NCI-H1048 (cell line): ENCODE measurements around the gene ANKRD55.
"Not testable (repeated sequence)": the region's sequence is repeated elsewhere in the genome, so short reads cannot be mapped to it uniquely, and the experiment has no call there.

Source experiments
- DNase-seq: peaks from one replicate; lab custom pipeline; 2025; lab: John Stamatoyannopoulos, UW

Gene ANKRD55

GRCh38 chr5:56253126-56253525 is 20.0 kb upstream of the ANKRD55 start:
- DNase-seq: no peak

DNA sequence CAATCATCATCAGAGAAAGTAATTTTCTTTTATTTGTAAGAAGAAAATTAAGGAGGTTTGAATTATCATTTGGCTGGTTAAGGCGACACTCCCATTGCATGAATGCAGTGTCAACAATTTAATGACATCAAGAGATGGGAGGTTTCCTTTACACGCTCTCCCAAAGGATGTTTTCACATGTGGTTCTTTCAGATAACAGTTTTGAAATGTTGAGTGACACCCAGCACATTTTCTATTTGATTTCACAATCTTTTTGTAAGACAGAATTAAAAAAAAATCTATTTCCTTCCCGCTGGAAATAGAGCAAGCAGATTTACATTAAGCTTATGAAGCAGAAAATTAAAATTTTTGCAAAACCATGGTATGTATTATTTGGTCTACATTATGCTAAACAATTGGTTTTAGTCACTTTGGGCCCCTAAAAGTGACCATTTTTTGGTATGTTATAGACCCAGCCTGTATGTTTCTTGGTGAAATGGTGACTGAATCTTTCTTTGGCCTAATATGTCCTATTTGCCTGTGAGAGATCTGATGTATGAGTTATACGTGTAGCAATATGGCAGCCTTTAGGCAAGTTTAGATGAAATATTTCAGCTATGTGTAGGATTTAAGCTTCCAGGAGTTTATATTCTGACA is 18.9 kb upstream of the ANKRD55 start:
- DNase-seq: no peak

DNA sequence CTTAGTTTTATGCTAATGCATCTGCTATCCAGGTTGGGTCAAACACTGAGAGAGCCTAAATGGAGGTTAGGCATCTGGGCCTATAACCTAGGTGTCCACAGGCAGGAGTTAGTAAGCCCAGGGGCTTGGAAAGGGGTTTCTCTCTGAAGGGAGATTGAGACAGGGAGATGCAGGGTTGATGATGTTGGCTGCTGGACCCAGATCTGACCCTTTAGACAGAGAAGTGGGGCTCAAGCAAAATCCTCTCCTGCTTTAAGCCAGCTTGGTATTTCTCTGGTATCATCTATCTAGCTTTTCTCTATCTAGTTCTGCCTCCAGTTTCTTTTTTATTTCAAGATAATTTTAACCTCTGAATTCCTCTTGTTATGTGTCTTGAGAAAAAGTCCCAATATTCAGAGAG is 18.3 kb upstream of the ANKRD55 start:
- no peak for DNase-seq

- no peak for DNase-seq
Measured at GRCh38 chr5:56250011-56250410, 16.9 kb upstream of the ANKRD55 start.

DNA sequence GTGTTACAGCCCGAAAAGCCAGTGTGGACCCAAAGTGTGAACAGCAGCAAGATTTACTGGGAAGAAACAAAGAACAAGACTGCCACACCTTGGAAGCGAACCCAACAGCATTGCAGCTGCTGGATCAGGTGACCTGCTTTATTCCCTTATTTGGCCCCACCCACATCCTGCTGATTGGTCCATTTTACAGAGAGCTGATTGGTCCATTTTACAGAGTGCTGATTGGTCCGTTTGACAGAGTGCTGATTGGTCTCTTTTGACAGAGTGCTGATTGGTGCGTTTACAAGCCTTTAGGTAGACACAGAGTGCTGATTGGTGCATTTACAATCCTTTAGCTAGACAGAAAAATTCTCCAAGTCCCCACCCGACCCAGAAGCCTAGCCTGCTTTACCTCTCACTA is 16.0 kb upstream of the ANKRD55 start:
- DNase-seq: not testable (repeated sequence)

DNA sequence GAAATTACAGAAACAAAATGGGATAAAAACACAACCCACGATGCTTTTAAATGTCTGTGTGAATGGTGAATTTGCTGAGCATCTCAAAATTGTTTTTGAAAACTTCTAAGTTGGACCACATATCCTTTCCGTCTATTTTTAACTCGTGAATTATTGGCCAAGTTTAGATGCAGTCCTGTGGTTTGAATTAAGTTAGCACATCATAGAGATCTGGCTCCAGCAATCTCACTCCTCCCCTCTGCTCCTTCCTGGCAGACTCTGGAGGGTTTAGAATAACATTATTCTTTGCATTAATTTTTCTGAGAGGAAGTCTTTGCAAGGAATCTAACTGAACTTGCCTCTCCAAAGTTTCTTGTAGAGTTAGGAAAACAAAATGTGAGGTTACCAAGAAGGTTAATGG is 14.5 kb upstream of the ANKRD55 start:
- no peak for DNase-seq

DNA sequence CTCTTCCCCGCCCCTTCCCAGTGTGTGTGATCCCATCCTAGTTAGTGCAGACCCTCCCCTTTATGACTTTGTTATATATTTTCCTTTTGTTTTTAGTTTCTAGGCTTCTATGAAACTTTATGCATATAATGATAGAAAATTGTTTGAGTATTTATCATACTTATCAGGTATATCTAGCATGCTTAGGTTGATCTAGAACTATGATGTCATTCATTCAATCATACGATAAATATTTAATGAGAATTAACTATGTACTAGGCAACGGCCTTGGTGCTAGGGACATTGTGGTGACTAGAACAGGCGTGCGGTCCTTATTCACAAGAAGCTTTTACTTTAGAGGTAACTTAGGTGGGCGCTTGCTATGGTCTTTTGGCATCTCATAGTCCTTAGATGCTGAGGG is 13.6 kb upstream of the ANKRD55 start:
- DNase-seq: no peak

GRCh38 chr5:56245481-56245880 is 12.4 kb upstream of the ANKRD55 start:
- no peak for DNase-seq

- no peak for DNase-seq
Measured at GRCh38 chr5:56244627-56245026, 11.5 kb upstream of the ANKRD55 start.

GRCh38 chr5:56242271-56242670 is 9.1 kb upstream of the ANKRD55 start:
- DNase-seq: not testable (repeated sequence)

DNA sequence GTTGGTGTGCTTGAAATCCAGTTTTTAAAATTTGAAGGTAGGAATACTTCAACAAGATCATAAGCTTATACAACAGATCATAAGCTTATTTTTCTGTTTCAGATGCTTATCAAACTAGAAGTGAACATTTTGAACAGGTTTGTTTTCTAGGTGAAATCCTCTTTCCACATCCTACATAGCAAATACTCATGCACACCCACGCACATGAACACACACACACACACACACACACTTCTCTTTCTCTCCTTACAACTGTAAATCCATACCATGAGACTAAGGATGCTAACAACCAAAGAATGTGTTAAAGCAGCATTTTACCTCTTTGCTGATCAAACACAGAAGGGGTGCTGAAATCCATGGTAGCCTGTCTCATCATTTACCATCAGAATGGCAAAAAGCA is 592 bp downstream of the ANKRD55 start:
- DNase-seq: no peak

GRCh38 chr5:56230576-56230975 is 2.6 kb downstream of the ANKRD55 start:
- DNase-seq: no peak

- no peak for DNase-seq
Measured at GRCh38 chr5:56229111-56229510, 4.0 kb downstream of the ANKRD55 start.

DNA sequence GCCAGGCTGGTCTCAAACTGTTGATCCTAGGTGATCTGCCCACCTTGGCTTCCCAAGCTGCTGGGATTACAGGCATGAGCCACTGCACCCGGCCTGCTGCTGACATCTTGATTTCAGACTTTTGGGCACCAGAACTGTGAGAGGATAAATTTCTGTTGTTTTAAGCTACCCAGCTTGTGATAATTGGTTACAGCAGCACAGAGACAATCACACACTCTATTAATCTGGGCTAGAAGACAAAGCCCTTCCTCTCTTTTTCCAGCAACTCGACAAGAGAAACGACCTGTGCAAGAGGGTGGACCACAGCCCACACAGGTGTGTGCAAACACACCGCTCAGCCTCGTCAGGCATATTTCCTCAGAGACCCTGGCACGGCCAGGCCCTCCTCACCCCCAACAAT is 4.5 kb downstream of the ANKRD55 start:
- no peak for DNase-seq

GRCh38 chr5:56227691-56228090 is 5.4 kb downstream of the ANKRD55 start:
- no peak for DNase-seq

DNA sequence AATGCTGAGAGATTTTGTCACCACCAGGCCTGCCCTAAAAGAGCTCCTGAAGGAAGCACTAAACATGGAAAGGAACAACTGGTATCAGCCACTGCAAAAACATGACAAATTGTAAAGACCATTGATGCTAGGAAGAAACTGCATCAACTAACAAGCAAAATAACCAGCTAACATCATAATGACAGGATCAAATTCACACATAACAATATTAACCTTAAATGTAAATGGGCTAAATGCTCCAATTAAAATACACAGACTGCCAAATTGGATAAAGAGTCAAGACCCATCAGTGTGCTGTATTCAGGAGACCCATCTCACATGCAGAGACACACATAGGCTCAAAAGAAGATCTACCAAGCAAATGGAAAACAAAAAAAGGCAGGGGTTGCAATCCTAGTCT is 9.8 kb downstream of the ANKRD55 start:
- DNase-seq: not testable (repeated sequence)

DNA sequence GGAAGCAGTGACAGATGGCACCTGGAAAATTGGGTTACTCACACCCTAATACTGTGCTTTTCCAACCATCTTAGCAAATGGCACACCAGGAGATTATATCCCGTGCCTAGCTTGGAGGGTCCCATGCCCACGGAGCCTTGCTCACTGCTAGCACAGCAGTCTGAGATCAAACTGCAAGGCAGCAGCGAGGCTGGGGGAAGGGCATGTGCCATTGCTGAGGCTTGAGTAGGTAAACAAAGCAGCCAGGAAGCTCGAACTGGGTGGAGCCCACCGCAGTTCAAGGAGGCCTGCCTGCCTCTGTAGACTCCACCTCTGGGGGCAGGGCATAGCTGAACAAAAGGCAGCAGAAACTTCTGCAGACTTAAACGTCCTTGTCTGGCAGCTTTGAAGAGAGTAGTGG is 11.5 kb downstream of the ANKRD55 start:
- not testable (repeated sequence) for DNase-seq

- no peak for DNase-seq
Measured at GRCh38 chr5:56215019-56215830, 17.9 kb downstream of the ANKRD55 start.

DNA sequence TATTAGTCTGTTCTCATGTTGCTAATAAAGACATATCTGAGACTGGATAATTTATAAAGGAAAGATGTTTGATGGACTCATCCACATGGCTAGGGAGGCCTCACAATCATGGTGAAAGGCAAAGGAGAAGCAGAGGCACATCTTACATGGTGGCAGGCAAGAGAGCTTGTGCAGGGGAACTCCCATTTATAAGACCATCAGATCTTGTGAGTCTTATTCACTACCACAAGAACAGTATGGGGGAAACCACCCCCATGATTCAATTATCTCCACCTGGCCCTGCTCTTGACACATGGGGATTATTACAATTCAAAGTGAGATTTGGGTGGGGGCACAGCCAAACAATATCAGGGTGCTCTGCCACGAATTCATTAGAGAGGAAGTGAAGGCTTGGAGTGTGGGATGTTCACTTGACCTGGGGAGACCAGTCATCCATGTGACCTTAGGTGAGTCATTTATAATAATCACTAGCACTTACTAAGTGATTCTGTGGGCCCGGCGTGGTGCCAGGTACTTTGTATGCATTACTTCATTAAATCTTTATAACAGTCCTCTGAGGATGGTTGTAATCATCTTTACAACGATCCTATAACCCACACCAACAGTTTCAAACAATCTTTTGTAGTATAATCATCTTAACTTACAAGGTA is 19.1 kb downstream of the ANKRD55 start:
- not testable (repeated sequence) for DNase-seq

- no peak for DNase-seq
Measured at GRCh38 chr5:56212130-56212879, 20.8 kb downstream of the ANKRD55 start.

DNA sequence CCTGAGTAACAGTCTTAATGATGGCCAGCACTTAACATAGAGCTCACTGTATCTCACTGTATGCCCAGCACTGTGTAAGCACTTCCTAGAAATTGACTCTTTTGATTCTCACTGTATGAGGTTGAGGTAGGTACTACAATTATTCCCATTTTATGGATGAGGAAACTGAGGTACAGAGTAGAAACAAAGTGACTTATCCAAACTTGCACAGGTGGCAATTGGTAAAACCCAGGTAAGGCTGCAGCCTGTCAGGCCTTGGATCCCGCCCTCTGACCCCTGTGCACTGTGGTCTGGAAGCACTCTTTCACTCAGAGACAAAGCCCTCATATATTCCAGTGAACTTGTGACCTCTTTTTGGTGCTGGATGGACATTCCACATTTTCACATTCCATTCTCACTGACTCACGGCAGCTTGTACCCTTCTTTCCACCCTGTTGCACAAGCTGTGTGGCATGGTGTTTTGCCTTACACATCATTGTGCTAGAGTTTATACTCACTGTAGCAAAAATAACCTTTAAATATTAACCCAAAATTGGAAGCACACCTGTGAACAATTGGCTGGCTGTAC is 21.7 kb downstream of the ANKRD55 start:
- no peak for DNase-seq

DNA sequence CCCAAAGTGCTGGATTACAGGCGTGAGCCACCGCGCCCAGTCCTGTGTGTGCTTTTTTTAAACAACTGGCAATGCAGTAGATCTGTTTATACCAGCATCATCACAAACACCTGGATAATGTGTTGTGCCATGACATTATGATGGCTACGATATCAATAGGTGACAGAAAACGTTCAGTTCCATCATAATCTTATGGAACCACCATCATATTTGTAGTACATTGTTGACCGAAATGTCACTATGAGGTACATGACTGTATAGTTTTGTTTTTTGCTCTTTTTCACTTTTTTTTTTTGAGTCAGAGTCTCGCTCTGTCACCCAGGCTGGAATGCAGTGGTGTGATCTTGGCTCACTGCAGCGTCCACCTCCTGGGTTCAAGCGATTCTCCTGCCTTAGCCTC is 24.4 kb downstream of the ANKRD55 start:
- no peak for DNase-seq
